Liver (tissue), 9 donors: Measurements from ENCODE around the gene HOXC10. TPM values are rescaled to one million over a fixed set of nuclear protein-coding genes. Genes with fewer than 3 reads are reported as not detected.

Experiments used
- DNase-seq: peaks from one replicate; pipeline ENCODE4 v3.0.0-alpha.2; 2017; ENCODE audit warnings: low spot score
- H3K27ac ChIP-seq, 2 donors: one replicate each; pipeline ENCODE4 v1.7.0; 2013; ENCODE audit warnings: inconsistent platforms in 2 of 2, low read length in 2 of 2, control low read depth in 1 of 2, low read depth in 1 of 2, mild to moderate bottlenecking in 1 of 2
- H3K27me3 ChIP-seq, 4 donors: one replicate each; pipeline versions ENCODE4 v1.6.1 to v1.7.0; 2013; ENCODE audit warnings: low read length in 3 of 4, inconsistent platforms in 1 of 4, mild to moderate bottlenecking in 1 of 4, moderate library complexity in 1 of 4; ENCODE audit not compliant: control insufficient read depth in 4 of 4, insufficient read depth in 4 of 4
- H3K36me3 ChIP-seq, 4 donors: one replicate each; pipeline versions ENCODE4 v1.6.1 to v1.7.0; 2013; ENCODE audit warnings: low read length in 3 of 4, mild to moderate bottlenecking in 3 of 4, low read depth in 1 of 4, moderate library complexity in 1 of 4; ENCODE audit not compliant: control insufficient read depth in 4 of 4, insufficient read depth in 3 of 4
- H3K4me1 ChIP-seq, 4 donors: one replicate each; pipeline versions ENCODE4 v1.6.1 to v1.7.0; 2013; ENCODE audit warnings: low read length in 3 of 4, mild to moderate bottlenecking in 3 of 4, moderate library complexity in 1 of 4; ENCODE audit not compliant: control insufficient read depth in 4 of 4, insufficient read depth in 4 of 4
- H3K4me3 ChIP-seq, 3 donors: one replicate each; pipeline versions ENCODE4 v1.6.1 to v1.7.0; 2013; ENCODE audit warnings: low read length in 3 of 3, control low read depth in 1 of 3, low read depth in 1 of 3, mild to moderate bottlenecking in 1 of 3
- H3K9ac ChIP-seq, 2 donors: one replicate each; pipeline ENCODE4 v1.7.0; 2013; ENCODE audit warnings: low read length in 2 of 2, mild to moderate bottlenecking in 2 of 2, moderate library complexity in 2 of 2, control low read depth in 1 of 2, low read depth in 1 of 2
- H3K9me3 ChIP-seq, 4 donors: one replicate each; pipeline versions ENCODE4 v1.6.1 to v1.7.0; 2013; ENCODE audit warnings: low read length in 3 of 4; ENCODE audit not compliant: control insufficient read depth in 4 of 4
- EGR1 ChIP-seq, 2 donors: IDR thresholded peaks; 2 replicates each; pipeline ENCODE4 v1.6.1; 2016 to 2018; ENCODE audit warnings: antibody characterized with exemption in 2 of 2, low read depth in 2 of 2
- FOXA1 ChIP-seq: IDR thresholded peaks from 2 replicates; pipeline ENCODE4 v1.6.1; 2016; ENCODE audit warnings: antibody characterized with exemption
- FOXA2 ChIP-seq: IDR thresholded peaks from 2 replicates; pipeline ENCODE4 v1.6.1; 2016; ENCODE audit warnings: antibody characterized with exemption
- GABPA ChIP-seq, 2 donors: IDR thresholded peaks in 1 of 2; conservative IDR thresholded peaks in 1 of 2; 2 replicates each; pipeline ENCODE4 v1.6.1; 2016; ENCODE audit warnings: antibody characterized with exemption in 2 of 2, mild to moderate bottlenecking in 1 of 2, moderate library complexity in 1 of 2
- HNF4A ChIP-seq, 2 donors: conservative IDR thresholded peaks; 2 replicates each; pipeline ENCODE4 v1.6.1; 2016; ENCODE audit warnings: antibody characterized with exemption in 2 of 2, mild to moderate bottlenecking in 2 of 2
- HNF4G ChIP-seq: IDR thresholded peaks from 2 replicates; pipeline ENCODE4 v1.6.1; 2016; ENCODE audit warnings: antibody characterized with exemption
- JUND ChIP-seq, 2 donors: IDR thresholded peaks; 2 replicates each; pipeline ENCODE4 v1.6.1; 2016; ENCODE audit warnings: antibody characterized with exemption in 2 of 2
- MAX ChIP-seq: IDR thresholded peaks from 2 replicates; pipeline ENCODE4 v1.6.1; 2016; ENCODE audit warnings: antibody characterized with exemption
- NR2F2 ChIP-seq: IDR thresholded peaks from 2 replicates; pipeline ENCODE4 v1.6.1; 2016; ENCODE audit warnings: antibody characterized with exemption
- RAD21 ChIP-seq, 2 donors: IDR thresholded peaks; 2 replicates each; pipeline ENCODE4 v1.6.1; 2016; ENCODE audit warnings: antibody characterized with exemption in 2 of 2, mild to moderate bottlenecking in 2 of 2
- REST ChIP-seq: IDR thresholded peaks from 2 replicates; pipeline ENCODE4 v1.6.1; 2016; ENCODE audit warnings: antibody characterized with exemption, mild to moderate bottlenecking
- RXRA ChIP-seq, 2 donors: IDR thresholded peaks; 2 replicates each; pipeline ENCODE4 v1.6.1; 2017 to 2018; ENCODE audit warnings: antibody characterized with exemption in 2 of 2, mild to moderate bottlenecking in 1 of 2
- SP1 ChIP-seq: IDR thresholded peaks from 2 replicates; pipeline ENCODE4 v1.6.1; 2018; ENCODE audit warnings: antibody characterized with exemption, mild to moderate bottlenecking
- TAF1 ChIP-seq: conservative IDR thresholded peaks from 2 replicates; pipeline ENCODE4 v1.6.1; 2016; ENCODE audit warnings: antibody characterized with exemption, mild to moderate bottlenecking
- YY1 ChIP-seq: IDR thresholded peaks from 2 replicates; pipeline ENCODE4 v1.6.1; 2016; ENCODE audit warnings: antibody characterized with exemption, mild to moderate bottlenecking
- WGBS: extraction: QIAGEN DNeasy Blood & Tissue Kit; methylation state at CpG from one replicate; pipeline ENCODE4 v1.1.7; 2013; 5-methylcytosine and 5-hydroxymethylcytosine counted together
- polyA plus RNA-seq, 2 donors: library from polyadenylated mRNA; stranded (reverse) in 1 of 2; unstranded in 1 of 2; fragments of 200-250 nt in 1 of 2; fragments of >200 nt in 1 of 2; fragmentation: Nextera tagmentation in 1 of 2; extraction: Ambion mirVana in 1 of 2; gene quantifications; one replicate each; pipeline versions ENCODE4 v1.2.1 to v1.2.3, GENCODE V29; 2013 to 2015
- total RNA-seq, 2 donors: library from RNA; depleted of rRNA; stranded (reverse); fragments of >200 nt; gene quantifications; one replicate each; pipeline ENCODE4 v1.2.3, GENCODE V29; 2014
- TF ChIP-seq, protein P1 (sequence below): fragments of 150-350 bp; IDR thresholded peaks from 2 replicates; pipeline ENCODE4 v1.5.1; 2017; ENCODE audit warnings: improper control_type of control experiment, low read depth, low read length; ENCODE audit not compliant: missing input control
- TF ChIP-seq, protein P2 (sequence below): IDR thresholded peaks from 2 replicates; pipeline ENCODE4 v1.6.1; 2016; ENCODE audit warnings: antibody characterized with exemption
- TF ChIP-seq, protein P3 (sequence below): IDR thresholded peaks from 2 replicates; pipeline ENCODE4 v1.6.1; 2016; ENCODE audit warnings: antibody characterized with exemption
- donor health status: healthy.
- donor health status: healthy.
- donor health status: healthy.
- donor health status: healthy.
- donor health status: healthy.

Gene HOXC10
- total and polyA plus RNA-seq, 4 donors: not detected

DNA sequence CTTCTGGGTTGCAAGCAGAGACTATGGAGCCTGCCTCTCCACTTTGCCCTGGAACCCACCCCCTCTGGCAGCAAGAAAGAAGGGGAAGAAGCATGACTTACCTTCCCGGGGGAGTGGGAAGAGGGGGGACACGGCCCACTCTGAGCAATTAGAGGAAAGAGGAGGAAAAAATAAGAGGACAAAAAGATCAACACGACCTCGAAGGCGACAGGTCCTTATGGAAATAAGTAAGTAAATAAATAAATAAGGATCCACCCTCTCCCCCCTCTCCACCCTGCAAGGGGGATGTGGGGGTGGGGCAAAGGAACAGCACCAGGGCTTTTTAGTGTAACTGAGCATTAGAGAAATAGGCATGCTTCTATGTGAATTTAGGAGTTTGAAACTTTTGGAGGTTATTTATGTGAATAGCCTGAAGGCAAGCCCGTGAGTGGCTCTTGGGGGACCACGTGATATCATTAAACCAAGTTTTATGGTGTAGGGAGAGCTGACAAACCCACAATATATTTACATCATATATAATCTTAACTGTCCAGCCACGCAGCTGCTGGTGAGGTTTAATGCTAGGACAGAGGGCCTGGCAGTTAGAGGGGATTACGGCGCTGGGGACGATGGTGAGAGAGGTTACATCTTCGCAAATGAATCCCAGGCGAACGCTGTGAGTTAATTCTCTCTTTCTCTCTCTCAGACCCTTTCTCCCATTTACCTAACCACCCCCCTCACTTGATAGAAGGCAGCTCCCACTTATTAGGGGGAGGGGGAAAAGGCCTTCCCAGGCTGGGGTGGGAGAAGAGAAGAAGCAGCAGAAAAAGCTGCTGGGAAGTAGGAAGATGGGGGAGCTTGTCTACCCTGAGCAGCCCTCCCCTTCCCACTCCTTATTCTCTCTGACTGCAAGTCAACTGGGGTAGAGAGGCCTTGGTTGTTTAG lies 52.7 kb downstream of the HOXC10 start:
- TF ChIP-seq SP1 (no peak), FOXA2 (no peak), YY1 (no peak), FOXA1 (no peak), HNF4A (conservative IDR thresholded peaks at IDR 0.05) (no peak), JUND (IDR thresholded peaks at IDR 0.05) (no peak), HNF4G (no peak), EGR1 (IDR thresholded peaks at IDR 0.05; ENCODE audit: low read depth in 2 of 2) (no peak), NR2F2 (no peak), MAX (no peak), REST (no peak), GABPA (IDR thresholded peaks at IDR 0.05 in 1 of 2, conservative IDR thresholded peaks at IDR 0.05 in 1 of 2) (no peak), TAF1 (no peak), RXRA (IDR thresholded peaks at IDR 0.05) (no peak), RAD21 (IDR thresholded peaks at IDR 0.05) (no peak)
- TF ChIP-seq, protein P1, sequence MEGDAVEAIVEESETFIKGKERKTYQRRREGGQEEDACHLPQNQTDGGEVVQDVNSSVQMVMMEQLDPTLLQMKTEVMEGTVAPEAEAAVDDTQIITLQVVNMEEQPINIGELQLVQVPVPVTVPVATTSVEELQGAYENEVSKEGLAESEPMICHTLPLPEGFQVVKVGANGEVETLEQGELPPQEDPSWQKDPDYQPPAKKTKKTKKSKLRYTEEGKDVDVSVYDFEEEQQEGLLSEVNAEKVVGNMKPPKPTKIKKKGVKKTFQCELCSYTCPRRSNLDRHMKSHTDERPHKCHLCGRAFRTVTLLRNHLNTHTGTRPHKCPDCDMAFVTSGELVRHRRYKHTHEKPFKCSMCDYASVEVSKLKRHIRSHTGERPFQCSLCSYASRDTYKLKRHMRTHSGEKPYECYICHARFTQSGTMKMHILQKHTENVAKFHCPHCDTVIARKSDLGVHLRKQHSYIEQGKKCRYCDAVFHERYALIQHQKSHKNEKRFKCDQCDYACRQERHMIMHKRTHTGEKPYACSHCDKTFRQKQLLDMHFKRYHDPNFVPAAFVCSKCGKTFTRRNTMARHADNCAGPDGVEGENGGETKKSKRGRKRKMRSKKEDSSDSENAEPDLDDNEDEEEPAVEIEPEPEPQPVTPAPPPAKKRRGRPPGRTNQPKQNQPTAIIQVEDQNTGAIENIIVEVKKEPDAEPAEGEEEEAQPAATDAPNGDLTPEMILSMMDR: no peak
- TF ChIP-seq, protein P2, sequence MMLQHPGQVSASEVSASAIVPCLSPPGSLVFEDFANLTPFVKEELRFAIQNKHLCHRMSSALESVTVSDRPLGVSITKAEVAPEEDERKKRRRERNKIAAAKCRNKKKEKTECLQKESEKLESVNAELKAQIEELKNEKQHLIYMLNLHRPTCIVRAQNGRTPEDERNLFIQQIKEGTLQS: no peak
- TF ChIP-seq, protein P3, sequence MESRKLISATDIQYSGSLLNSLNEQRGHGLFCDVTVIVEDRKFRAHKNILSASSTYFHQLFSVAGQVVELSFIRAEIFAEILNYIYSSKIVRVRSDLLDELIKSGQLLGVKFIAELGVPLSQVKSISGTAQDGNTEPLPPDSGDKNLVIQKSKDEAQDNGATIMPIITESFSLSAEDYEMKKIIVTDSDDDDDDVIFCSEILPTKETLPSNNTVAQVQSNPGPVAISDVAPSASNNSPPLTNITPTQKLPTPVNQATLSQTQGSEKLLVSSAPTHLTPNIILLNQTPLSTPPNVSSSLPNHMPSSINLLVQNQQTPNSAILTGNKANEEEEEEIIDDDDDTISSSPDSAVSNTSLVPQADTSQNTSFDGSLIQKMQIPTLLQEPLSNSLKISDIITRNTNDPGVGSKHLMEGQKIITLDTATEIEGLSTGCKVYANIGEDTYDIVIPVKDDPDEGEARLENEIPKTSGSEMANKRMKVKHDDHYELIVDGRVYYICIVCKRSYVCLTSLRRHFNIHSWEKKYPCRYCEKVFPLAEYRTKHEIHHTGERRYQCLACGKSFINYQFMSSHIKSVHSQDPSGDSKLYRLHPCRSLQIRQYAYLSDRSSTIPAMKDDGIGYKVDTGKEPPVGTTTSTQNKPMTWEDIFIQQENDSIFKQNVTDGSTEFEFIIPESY: no peak
- peaks cover 6 to 38% (median 10%) of the 10 kb centered on the region in 4 donors for H3K27me3 ChIP-seq
- WGBS: 25% methylated on average over 14 of the region's 14 CpGs
- DNase-seq: no peak
- no peak overlapping the region for H3K9ac ChIP-seq
- no peak overlapping the region for H3K27ac ChIP-seq
- peaks cover 0 to 9% (median 0%) of the 10 kb centered on the region in 4 donors for H3K4me1 ChIP-seq
- no peak overlapping the region for H3K4me3 ChIP-seq
- H3K9me3 ChIP-seq: peaks cover 0 to 3% (median 0%) of the 10 kb centered on the region in 4 donors
- no peaks in the 10 kb centered on the region for H3K36me3 ChIP-seq
